ENCODE data around the gene ADPRH.
"Not testable (repeated sequence)": the region's sequence is repeated elsewhere in the genome, so short reads cannot be mapped to it uniquely, and the experiment has no call there.

The ADPRH gene

DNA sequence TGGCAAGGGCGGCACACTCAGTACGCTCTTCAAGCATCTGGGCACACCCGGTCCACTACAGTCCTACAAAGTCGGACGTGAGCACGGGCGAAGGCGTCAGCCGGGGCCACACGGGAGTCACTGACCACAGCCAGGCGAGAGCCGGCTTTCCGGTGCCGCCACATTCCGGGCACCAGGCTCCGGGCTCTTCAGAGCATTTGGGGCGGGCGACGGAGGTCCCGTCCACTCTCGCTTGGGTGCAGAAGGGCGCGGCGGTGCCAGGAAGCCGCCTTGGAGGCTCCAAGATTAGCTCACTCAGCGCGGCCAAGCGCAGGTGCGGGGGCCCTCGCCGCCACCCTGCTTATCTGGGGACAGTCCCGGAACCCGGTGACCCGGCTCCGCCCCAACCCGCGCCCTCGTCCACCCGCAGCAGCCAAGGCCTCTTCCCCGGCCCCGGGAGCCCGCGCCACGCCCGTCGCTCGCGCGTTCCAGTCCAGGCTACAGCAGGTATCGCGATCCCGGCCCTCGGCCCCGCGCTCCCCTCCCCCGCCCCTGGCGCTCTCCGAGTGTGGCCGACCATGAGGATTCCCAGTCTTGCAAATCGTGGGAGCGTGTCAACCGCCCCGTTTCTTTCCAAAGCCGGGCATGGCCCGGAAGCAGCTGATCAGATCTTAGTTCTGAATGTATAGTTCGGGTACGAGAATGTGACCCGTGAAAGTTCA is at the start of gene ADPRH:
Gene ADPRH, plus strand, starts transcription at position 127 of the 701 bp plus-strand sequence. CDS start 2,678 bp downstream, outside the sequence.
- peak; percentile 74 for DNase-seq

DNA sequence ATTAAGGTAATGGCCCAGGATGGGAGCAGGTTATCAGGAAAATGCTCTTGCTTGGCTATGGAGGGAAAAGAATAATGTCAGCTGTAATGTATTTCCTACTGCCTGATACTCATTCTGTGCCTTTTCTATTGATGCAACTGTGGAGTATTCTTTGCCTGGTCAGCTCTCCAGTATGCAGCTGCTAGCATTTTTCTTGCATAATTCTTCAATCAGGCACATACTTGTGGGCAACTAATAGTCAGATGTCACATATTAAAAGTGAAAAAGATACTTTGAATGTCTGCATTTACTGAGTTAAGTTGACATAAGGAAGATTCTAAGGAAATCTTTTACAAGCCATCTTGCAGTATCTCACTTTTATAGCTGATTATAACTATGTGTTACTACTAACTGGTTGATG is 49.4 kb upstream of the ADPRH start:
- no peak for DNase-seq

- no peak for DNase-seq
Observed at GRCh38 chr3:119530456-119530855, 48.8 kb upstream of the ADPRH start.

DNA sequence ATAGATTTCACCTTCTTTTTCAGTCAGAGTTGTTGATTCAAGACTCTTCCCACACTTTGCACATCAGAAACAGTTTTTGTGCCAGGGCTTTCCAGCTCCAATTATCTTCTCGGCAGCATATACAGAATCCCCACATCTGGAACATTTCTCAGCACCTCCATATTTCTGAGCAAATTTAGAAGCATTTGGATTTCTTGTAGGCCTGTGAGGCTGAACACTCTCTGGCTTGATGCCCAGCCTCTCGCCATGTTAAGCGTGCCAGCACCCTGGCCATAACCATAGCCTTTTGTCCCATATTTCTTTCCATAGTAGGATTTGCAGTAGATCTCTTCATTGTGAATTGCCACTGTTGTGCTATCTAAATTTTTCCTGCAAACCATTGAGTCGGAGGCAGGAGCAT is 48.1 kb upstream of the ADPRH start:
- no peak for DNase-seq

GRCh38 chr3:119534296-119534695 is 45.0 kb upstream of the ADPRH start:
- DNase-seq, result no peak

DNA sequence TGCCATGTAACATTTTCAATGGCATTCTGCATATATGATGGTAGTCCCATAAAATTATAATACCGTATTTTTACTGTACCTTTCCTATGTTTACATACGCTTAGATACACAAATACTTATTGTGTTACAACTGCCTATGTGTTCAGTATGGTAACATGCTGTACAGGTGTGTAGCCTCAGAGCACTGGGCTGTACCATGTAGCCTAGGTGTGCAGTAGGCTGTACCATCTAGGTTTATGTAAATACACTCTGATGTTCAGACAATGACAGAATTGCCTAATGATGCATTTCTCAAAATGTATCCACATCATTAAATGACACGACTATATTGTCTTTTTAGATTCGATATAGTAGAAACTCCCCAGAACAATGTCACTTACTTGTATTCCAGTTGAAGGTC is 42.5 kb upstream of the ADPRH start:
- no peak for DNase-seq

GRCh38 chr3:119538772-119539171 is 40.5 kb upstream of the ADPRH start:
- no peak for DNase-seq

DNA sequence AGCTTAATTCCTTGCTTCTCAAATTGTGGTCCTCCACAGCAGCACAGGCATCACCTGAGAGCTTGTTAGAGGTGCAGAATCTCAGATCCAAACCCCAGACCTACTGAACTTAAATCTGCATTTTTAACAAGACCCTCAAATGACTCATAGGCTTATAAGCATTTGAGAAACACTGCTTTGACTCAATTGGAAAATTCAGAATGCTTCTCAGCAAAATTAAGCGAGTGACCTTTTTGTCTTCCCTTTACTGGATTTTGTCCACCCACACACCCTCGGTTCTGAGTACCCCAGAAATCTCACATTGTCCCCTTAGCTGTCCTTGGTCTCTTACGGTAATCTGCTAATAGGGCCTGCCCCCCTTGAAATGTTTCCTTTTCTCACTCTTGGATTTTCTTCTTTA is 37.7 kb upstream of the ADPRH start:
- DNase-seq, result no peak

- no peak for DNase-seq
Observed at GRCh38 chr3:119542168-119542767, 37.0 kb upstream of the ADPRH start.

DNA sequence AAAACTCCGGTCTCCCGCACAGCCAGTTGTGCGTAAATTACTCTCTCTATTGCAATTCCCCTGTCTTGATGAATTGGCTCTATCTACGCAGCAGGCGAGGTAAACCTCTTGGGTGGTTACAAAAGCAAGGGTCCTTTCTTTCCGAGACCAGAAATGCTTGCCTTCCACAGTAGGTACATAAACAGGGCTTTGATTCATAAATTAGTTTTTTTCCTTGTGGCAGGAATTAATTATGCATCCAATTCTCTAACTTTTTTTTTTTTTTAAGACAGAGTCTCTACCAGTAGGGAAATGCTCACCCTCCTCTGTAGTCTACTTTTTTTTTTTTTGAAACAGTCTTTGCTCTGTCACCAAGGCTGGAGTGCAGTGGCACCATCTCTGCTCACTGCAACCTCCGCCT is 36.1 kb upstream of the ADPRH start:
- DNase-seq, result no peak

- DNase-seq, result no peak
Observed at GRCh38 chr3:119547227-119547626, 32.1 kb upstream of the ADPRH start.

- DNase-seq, result no peak
Observed at GRCh38 chr3:119548341-119548740, 31.0 kb upstream of the ADPRH start.

GRCh38 chr3:119550192-119550910 is 28.9 kb upstream of the ADPRH start:
- DNase-seq, result no peak

GRCh38 chr3:119551598-119551997 is 27.7 kb upstream of the ADPRH start:
- DNase-seq, result no peak

- DNase-seq, result not testable (repeated sequence)
Observed at GRCh38 chr3:119552928-119553327, 26.4 kb upstream of the ADPRH start.

DNA sequence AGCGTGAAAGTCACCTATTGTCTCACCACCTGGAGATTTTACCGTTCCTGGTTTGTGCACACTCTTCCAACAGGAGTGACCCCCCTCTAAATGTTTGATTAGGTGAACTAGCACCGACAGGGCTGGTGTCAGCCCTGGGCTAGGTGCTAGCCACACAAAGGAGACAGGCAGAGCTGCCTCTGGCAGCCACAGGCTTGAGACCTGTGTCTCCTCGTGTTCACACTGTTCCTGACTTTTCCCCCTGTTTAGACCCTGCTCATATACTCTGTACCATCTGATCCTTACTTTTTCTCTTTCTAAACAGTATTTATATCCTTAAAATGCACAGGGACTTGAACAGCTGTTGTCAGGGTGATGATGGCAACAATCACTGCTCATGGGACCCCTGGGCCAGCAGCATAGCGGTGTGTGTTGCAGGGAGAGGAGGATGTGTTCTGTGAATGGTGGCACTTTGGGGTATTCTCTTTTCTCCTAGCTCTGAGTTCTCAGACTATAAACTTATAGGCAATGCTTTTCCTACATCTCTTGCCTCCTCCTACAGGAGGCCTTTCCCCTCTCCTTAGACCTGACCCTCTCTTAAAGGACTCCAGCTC is 25.4 kb upstream of the ADPRH start:
- no peak for DNase-seq

DNA sequence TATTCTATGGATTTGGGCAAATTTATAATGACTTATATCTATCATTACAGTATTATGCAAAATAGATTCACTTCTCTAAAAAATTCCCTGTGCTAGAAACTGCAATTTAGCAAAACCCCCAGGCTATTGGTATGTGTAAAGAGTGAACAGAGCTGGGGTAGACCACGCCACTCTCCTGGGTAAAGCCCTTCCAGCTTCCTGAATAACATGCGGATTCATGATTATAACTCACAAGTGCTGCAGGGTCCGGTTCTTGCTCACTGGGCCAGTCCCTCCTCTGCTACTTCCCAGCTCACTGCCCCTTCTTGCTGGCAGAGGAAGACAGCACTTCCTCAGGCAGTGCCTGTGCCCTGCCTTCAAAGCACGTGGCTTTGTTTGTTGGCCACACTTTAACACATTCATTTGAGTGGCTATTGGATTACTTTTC is 24.0 kb upstream of the ADPRH start:
- DNase-seq, result no peak

DNA sequence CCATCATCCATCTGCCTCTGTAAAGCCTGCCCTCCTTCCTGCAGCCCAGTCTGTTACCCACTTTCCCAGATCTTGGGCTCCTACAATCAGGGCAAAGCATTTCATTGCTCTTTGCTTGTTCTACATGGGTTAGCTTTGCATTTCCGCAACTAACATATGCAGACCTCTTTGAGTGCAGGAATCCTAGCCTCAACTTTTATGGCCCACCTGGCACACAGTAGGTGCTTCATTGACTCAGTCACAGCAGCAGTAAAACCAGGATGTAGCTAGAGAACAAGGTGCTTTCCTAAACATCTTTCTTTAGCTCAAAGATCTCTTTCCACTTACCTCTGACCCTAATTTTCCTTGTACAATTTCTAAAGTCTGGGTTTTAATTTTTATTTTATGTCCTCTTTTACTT is 23.4 kb upstream of the ADPRH start:
- no peak for DNase-seq

- no peak for DNase-seq
Observed at GRCh38 chr3:119557192-119557876, 22.0 kb upstream of the ADPRH start.

- DNase-seq, result peak; percentile 53
Observed at GRCh38 chr3:119557877-119558269, 21.4 kb upstream of the ADPRH start.

- no peak for DNase-seq
Observed at GRCh38 chr3:119558626-119559317, 20.5 kb upstream of the ADPRH start.

DNA sequence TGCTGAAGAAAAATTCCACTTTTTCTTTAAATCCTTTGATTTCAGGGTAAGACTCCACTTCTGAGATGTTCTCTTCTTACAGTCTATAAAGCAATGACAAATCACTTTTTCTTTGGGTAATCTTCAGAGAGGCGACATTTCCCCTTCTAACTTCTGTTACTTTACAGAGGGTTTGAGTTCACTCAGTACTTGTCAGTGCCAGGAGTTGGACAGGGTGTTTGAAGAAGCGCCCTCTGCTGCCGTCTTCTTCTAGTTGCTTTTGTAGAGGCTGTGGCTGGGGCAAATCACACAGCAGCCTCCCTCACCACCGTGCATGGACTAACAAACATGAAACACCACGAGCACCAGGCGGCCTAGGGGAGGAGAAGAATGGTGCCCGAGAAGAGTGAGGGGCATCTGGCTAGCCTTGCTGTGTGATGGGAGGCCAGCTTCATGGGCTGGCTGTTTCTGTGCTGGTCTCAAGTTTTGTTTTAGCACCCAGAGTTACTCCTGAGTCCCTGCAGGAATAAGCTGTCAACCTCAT is 19.8 kb upstream of the ADPRH start, which contains the start of gene CD80:
Gene CD80, minus strand, starts transcription at position 174 of the 523 bp plus-strand sequence. CDS start 1,886 bp downstream, outside the sequence.
- DNase-seq, result peak; percentile 74

Measured in stimulated activated CD8-positive, alpha-beta memory T cell treated with anti-CD3 and anti-CD28 coated beads, Interleukin-4, amount 100 ng/mL, for 48 hours (primary cell).